ENCODE measurements around the gene RFX8. TPM values are rescaled to one million over a fixed set of nuclear protein-coding genes. Genes with fewer than 3 reads are reported as not detected.
A peak's percentile ranks its signal among the peaks of the same experiment; 100 is the strongest.

The RFX8 gene
- total RNA-seq, 1 donor from 2014 or later = not detected

DNA sequence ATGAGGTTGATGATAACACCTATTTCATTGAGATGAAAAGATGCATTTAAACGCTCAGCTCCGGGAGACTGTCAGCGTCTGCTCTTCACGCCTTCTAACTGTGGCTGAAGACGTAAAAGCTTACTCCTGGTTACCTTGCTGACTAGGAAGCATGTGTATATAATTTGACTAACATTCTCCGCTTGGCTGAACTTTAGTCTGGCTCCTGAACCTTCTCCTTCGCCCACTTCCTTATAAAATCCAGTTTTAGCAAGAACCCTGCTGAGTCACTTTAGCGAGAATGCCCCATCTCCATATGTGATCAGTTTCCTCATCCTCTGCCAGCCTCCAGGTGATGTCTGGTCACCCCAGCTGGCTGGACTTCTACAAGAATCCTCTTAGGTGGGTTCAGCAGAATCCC lies 74.9 kb downstream of the RFX8 start:
- Histone ChIP-seq H3K4me3 (no peak overlapping the region), H3K27me3 (ENCODE audit: low read depth) (no peaks in the 10 kb centered on the region), H3K9me3 (no peaks in the 10 kb centered on the region), H3K36me3 (no peaks in the 10 kb centered on the region), H3K27ac (no peak overlapping the region), H3K4me1 (no peaks in the 10 kb centered on the region)
- DNase-seq (no peak), ATAC-seq (peak; percentile 51 to 63)
- intact Hi-C loops (cut with DNase I) = no loop called here
- TF ChIP-seq, protein P1, sequence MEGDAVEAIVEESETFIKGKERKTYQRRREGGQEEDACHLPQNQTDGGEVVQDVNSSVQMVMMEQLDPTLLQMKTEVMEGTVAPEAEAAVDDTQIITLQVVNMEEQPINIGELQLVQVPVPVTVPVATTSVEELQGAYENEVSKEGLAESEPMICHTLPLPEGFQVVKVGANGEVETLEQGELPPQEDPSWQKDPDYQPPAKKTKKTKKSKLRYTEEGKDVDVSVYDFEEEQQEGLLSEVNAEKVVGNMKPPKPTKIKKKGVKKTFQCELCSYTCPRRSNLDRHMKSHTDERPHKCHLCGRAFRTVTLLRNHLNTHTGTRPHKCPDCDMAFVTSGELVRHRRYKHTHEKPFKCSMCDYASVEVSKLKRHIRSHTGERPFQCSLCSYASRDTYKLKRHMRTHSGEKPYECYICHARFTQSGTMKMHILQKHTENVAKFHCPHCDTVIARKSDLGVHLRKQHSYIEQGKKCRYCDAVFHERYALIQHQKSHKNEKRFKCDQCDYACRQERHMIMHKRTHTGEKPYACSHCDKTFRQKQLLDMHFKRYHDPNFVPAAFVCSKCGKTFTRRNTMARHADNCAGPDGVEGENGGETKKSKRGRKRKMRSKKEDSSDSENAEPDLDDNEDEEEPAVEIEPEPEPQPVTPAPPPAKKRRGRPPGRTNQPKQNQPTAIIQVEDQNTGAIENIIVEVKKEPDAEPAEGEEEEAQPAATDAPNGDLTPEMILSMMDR (IDR thresholded peaks at IDR 0.05) = no peak

- intact Hi-C loops (cut with DNase I) = no loop called here
- ATAC-seq = peak; percentile 63 to 68
- Histone ChIP-seq H3K4me1 (no peaks in the 10 kb centered on the region), H3K4me3 (no peak overlapping the region), H3K27ac (no peak overlapping the region), H3K27me3 (ENCODE audit: low read depth) (no peaks in the 10 kb centered on the region), H3K9me3 (no peaks in the 10 kb centered on the region), H3K36me3 (no peaks in the 10 kb centered on the region)
- DNase-seq = no peak
- TF ChIP-seq, protein P1 (IDR thresholded peaks at IDR 0.05) = no peak
Observed at GRCh38 chr2:101399021-101399799, 75.7 kb downstream of the RFX8 start.

DNA sequence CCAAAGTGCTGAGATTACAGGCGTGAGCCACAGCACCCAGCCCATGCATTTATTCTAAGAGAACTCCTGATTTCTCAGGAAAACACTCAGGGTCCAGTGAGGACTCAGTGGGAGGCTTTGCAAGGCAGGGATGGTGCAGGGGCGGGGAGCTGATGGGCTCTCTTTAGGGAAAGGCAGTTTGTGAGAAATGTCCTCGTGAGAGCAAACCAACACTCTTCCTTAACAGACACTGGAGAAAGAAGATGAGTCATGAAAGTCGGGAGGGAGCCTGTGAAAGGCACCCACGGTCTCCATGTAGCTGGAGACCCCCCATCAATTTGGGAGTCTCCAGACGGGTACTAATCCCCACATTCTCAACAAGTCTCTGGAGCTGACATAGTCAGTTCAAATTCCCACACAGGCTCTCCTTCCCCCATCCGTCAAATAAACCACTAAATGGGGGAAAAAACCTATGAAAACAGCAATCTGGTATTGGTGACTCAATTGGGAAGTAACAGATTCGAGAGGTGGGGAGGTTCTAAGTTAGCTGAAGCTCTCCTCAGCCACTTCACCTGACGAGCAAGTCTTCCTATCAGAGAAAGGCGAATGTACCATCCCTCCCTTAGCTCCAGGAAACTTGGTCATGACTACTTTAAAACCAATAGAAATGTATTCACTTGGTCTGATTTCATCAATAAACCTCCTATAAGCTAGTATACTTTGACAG lies 76.6 kb downstream of the RFX8 start:
- Histone ChIP-seq H3K36me3 (no peaks in the 10 kb centered on the region), H3K27ac (no peak overlapping the region), H3K4me1 (no peaks in the 10 kb centered on the region), H3K27me3 (ENCODE audit: low read depth) (peaks cover 6% of the 10 kb centered on the region), H3K4me3 (no peak overlapping the region), H3K9me3 (no peaks in the 10 kb centered on the region)
- DNase-seq (no peak), ATAC-seq (no peak)
- intact Hi-C loops (cut with DNase I) = no loop called here
- TF ChIP-seq, protein P1 (IDR thresholded peaks at IDR 0.05) = no peak

DNA sequence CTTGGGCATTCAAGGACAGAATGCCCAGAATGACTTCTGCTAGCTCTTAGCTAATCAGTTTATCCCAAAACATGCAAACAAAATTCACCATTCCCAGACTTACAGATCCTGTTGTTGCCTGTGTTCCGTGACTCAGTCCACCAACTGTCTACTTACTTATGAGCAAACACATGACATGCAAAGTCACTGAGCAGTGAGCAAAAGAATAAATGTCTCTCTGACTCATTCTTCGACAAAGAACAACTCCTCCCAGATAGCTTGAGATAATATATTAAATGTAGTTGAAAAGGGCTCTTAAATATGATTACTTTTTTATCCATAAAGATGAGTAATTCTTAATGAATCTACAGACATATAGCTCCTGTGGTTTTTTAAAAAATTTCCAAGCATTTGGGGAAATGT lies 78.6 kb downstream of the RFX8 start:
- H3K36me3 ChIP-seq = no peaks in the 10 kb centered on the region
- ATAC-seq (no peak), DNase-seq (no peak)
- peaks cover 6% of the 10 kb centered on the region for H3K27me3 ChIP-seq (ENCODE audit: low read depth)
- TF ChIP-seq, protein P1 (IDR thresholded peaks at IDR 0.05) = no peak
- H3K27ac ChIP-seq = no peak overlapping the region
- no peaks in the 10 kb centered on the region for H3K9me3 ChIP-seq
- H3K4me3 ChIP-seq = no peak overlapping the region
- no peaks in the 10 kb centered on the region for H3K4me1 ChIP-seq
- intact Hi-C loops (cut with DNase I) = no loop called here

- TF ChIP-seq, protein P1 (IDR thresholded peaks at IDR 0.05) = no peak
- H3K9me3 ChIP-seq = no peaks in the 10 kb centered on the region
- DNase-seq (no peak), ATAC-seq (no peak)
- no peaks in the 10 kb centered on the region for H3K4me1 ChIP-seq
- intact Hi-C loops (cut with DNase I) = no loop called here
- peaks cover 6% of the 10 kb centered on the region for H3K27me3 ChIP-seq (ENCODE audit: low read depth)
- no peak overlapping the region for H3K4me3 ChIP-seq
- H3K27ac ChIP-seq = no peak overlapping the region
- no peaks in the 10 kb centered on the region for H3K36me3 ChIP-seq
Observed at GRCh38 chr2:101395545-101396315, 79.2 kb downstream of the RFX8 start.
